Measurements from ENCODE around the gene TUBB2B. TPM values are rescaled to one million over a fixed set of nuclear protein-coding genes. Genes with fewer than 3 reads are reported as not detected.
"Not testable (repeated sequence)": the region's sequence is repeated elsewhere in the genome, so short reads cannot be mapped to it uniquely, and the experiment has no call there.

Gene TUBB2B
- total RNA-seq, 1 donor from 2014 or later: 0.46 TPM

DNA sequence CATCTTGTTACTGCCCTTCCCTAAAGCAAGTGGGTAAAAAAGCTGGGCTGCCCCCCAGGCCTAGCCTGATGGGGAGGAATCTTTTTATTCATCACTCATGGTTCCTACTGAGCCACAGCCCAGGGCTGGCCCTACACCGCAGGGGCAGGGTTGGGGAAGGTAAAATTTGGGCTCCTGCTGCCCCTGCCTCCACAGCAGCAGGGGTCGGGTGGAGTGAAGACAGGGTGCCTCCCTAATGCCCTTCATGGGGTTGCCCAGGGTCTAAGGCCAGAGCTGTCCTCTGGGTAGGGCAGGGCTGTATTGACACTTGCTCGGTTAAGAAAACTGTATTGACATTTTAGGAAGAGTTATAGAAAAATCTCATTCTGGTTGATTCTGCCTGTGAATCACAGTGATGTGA is 22.4 kb upstream of the TUBB2B start:
- Histone ChIP-seq H3K9me3 (no peaks in the 10 kb centered on the region), H3K27me3 (peaks cover 11% of the 10 kb centered on the region), H3K36me3 (no peaks in the 10 kb centered on the region), H3K27ac (no peak overlapping the region), H3K4me3 (no peak overlapping the region), H3K4me1 (peaks cover 10% of the 10 kb centered on the region)
- DNase-seq (no peak), ATAC-seq (no peak)
- TF ChIP-seq, protein P1, sequence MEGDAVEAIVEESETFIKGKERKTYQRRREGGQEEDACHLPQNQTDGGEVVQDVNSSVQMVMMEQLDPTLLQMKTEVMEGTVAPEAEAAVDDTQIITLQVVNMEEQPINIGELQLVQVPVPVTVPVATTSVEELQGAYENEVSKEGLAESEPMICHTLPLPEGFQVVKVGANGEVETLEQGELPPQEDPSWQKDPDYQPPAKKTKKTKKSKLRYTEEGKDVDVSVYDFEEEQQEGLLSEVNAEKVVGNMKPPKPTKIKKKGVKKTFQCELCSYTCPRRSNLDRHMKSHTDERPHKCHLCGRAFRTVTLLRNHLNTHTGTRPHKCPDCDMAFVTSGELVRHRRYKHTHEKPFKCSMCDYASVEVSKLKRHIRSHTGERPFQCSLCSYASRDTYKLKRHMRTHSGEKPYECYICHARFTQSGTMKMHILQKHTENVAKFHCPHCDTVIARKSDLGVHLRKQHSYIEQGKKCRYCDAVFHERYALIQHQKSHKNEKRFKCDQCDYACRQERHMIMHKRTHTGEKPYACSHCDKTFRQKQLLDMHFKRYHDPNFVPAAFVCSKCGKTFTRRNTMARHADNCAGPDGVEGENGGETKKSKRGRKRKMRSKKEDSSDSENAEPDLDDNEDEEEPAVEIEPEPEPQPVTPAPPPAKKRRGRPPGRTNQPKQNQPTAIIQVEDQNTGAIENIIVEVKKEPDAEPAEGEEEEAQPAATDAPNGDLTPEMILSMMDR (IDR thresholded peaks at IDR 0.05): no peak
- intact Hi-C loops (cut with DNase I): no loop called here

DNA sequence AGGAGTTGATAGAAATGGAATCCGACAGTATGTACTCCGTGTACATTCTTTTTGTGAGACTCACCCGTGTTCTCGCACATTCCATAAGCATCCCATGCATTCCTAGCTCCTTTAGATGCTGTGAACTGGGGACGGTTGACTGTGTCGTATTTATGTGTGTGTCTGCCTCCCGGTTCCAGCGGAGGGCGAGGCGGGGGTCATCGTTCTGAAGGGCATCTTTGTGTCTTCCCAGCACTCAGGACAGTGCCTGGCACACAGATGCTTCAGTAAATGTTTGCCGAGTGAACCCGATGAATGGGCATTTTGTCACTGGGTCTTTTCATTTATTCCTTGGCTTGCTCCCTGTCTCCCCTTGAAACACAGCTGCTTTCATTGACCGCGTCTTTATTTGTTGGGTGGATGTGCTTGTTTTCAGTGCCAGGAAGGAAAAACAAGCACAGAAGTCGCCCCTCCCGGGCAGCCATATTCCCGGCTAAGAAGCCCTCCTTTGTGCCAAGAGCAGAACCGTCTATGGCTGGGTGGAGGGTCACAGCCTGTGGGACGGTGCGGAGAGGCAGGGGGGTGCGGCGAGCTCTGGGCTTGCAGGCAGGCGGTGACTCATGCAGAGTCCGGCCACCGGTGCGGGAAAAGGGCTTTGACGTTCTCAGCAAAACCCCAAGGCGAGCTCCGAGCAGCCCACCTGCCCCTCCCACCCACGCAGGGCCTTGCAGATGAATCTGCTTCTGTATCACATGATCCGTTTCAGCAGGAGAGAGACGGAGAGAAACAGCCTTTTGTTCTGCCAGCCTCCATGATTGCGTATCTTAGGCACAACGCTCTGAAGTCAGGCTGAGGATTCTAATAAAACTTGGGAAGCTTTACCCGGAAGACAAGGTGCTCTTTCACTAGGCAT is 20.0 kb upstream of the TUBB2B start:
- peak overlapping the region; percentile 6 for H3K4me3 ChIP-seq
- DNase-seq (no peak), ATAC-seq (peak; percentile 26)
- H3K27ac ChIP-seq: no peak overlapping the region
- H3K27me3 ChIP-seq: peaks cover 19% of the 10 kb centered on the region
- no peaks in the 10 kb centered on the region for H3K36me3 ChIP-seq
- TF ChIP-seq, protein P1 (IDR thresholded peaks at IDR 0.05): no peak
- no peaks in the 10 kb centered on the region for H3K9me3 ChIP-seq
- intact Hi-C loops (cut with DNase I): no loop called here
- H3K4me1 ChIP-seq: peaks cover 10% of the 10 kb centered on the region

DNA sequence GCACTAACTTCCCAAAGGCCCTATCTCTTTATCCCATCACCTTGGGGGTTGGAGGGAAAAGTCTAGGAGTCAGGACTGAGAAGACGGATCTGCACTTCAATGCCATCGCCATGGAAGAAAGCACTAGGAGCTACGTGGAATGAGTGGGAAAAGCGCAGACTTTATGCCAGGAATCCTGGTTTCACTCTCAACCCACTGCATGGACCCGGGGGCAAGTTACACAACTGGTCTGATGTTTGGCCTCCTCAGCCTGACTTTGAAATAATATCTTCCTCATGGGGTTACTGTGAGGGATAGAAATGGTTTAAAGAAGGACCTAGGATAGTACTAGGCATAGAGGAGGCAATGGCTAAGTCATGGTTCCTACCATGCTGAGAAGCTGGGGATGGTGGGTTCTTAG is 17.8 kb upstream of the TUBB2B start:
- no peak for ATAC-seq
- Histone ChIP-seq H3K9me3 (no peaks in the 10 kb centered on the region), H3K27me3 (peaks cover 19% of the 10 kb centered on the region), H3K27ac (no peak overlapping the region), H3K4me3 (no peak overlapping the region), H3K4me1 (no peaks in the 10 kb centered on the region), H3K36me3 (no peaks in the 10 kb centered on the region)
- TF ChIP-seq, protein P1 (IDR thresholded peaks at IDR 0.05): no peak
- intact Hi-C loops (cut with DNase I): no loop called here
- no peak for DNase-seq

DNA sequence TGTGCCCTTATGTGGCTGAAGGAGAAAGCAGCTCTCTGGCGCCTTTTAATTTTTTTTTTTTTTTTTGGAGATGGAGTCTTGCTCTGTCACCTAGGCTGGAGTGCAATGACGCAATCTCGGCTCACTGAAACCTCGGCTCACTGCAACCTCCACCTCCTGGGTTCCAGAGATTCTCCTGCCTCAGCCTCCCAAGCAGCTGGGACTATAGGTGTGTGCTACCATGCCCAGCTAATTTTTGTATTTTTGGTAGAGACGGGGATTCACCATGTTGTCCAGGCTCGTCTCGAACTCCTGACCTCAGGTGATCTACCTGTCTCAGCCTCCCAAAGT is 17.3 kb upstream of the TUBB2B start:
- H3K27me3 ChIP-seq: peaks cover 19% of the 10 kb centered on the region
- H3K9me3 ChIP-seq; H3K4me1 ChIP-seq; H3K27ac ChIP-seq; intact Hi-C loops (cut with DNase I); ATAC-seq; H3K36me3 ChIP-seq; H3K4me3 ChIP-seq; DNase-seq: not testable (repeated sequence)

DNA sequence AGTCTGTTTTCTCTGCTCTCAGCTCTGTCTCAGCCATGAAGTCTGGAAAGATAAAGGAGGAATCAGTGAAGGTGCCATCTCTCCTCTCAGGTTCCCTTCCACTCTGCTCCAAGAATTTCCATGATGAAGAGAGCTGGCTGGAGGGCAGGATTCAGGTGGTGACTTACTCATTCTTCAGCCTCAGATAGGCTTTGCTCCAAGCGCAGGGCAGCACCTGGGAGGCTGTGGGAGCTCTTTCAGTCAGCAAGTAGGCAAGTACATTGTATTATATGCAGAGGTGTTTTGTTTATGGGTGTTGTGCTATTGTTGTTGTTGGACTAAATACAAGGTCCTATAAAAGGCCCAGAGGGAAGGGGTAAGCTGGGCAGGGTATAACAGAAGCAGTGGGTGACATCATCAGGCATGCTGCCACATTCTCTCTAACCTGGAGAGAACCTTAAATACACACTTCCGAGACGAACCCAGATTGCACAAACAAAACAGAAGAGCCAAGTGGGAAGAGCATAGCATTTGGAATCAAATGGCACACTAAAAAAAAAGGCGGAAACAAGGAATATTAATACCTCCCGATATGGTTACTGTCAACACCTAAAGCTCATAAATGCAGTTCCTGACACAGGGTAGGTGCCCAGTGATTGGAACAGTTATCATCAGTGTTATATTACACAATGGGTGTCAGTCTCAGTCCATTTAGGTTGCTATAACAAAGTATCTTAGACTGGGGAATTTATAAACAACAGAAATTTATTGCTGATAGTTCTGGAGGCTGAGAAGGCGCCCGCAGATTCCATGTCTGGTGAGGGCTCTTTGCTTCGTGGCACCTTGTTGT is 16.8 kb upstream of the TUBB2B start:
- no peaks in the 10 kb centered on the region for H3K36me3 ChIP-seq

More for the DNA sequence above, 16.8 kb upstream of the TUBB2B start:
- TF ChIP-seq, protein P1 (IDR thresholded peaks at IDR 0.05): no peak
- no peaks in the 10 kb centered on the region for H3K9me3 ChIP-seq
- no peaks in the 10 kb centered on the region for H3K4me1 ChIP-seq
- DNase-seq (no peak), ATAC-seq (no peak)
- intact Hi-C loops (cut with DNase I): no loop called here
- H3K4me3 ChIP-seq: no peak overlapping the region
- peaks cover 19% of the 10 kb centered on the region for H3K27me3 ChIP-seq
- H3K27ac ChIP-seq: no peak overlapping the region
